Astrocyte (in vitro differentiated cells and primary cell): ENCODE measurements around the gene SPAG6. TPM values are rescaled to one million over a fixed set of nuclear protein-coding genes. Genes with fewer than 3 reads are reported as not detected.

Source experiments
- DNase-seq: peaks from one replicate; pipeline ENCODE4 v3.0.0-alpha.2; 2010; ENCODE audit warnings: low read depth
- FAIRE-seq: peaks from 2 replicates; lab custom pipeline; 2011; peaks lifted over from hg19 to GRCh38; lab: Jason Lieb, UNC
- H2AFZ ChIP-seq: 2 replicates; pipeline ENCODE4 v1.6.0; 2012; ENCODE audit warnings: low read depth, low read length, inconsistent platforms
- H3K27ac ChIP-seq: 2 replicates; pipeline ENCODE4 v1.5.1; 2011; ENCODE audit warnings: low read depth, low read length, inconsistent platforms
- H3K27me3 ChIP-seq: 2 replicates; pipeline ENCODE4 v1.6.0; 2011; ENCODE audit warnings: low read length, inconsistent platforms; ENCODE audit not compliant: insufficient read depth
- H3K36me3 ChIP-seq: 2 replicates; pipeline ENCODE4 v1.5.1; 2011; ENCODE audit warnings: low read length, inconsistent platforms; ENCODE audit not compliant: insufficient read depth
- H3K4me1 ChIP-seq: 2 replicates; pipeline ENCODE4 v1.5.1; 2011; ENCODE audit warnings: low read length, inconsistent platforms; ENCODE audit not compliant: insufficient read depth
- H3K4me2 ChIP-seq: 2 replicates; pipeline ENCODE4 v1.6.0; 2012; ENCODE audit warnings: low read length, inconsistent platforms
- H3K4me3 ChIP-seq: 2 replicates; pipeline ENCODE4 v1.5.1; 2011; ENCODE audit warnings: low read depth, mild to moderate bottlenecking, low read length, inconsistent platforms; ENCODE audit not compliant: insufficient read depth
- H3K79me2 ChIP-seq: 2 replicates; pipeline ENCODE4 v1.6.0; 2012; ENCODE audit warnings: mild to moderate bottlenecking, low read length, inconsistent platforms; ENCODE audit not compliant: insufficient read depth
- H3K9ac ChIP-seq: 2 replicates; pipeline ENCODE4 v1.6.0; 2012; ENCODE audit warnings: mild to moderate bottlenecking, low read length, inconsistent platforms
- H3K9me3 ChIP-seq: 2 replicates; pipeline ENCODE4 v1.5.1; 2012; ENCODE audit warnings: low read depth, mild to moderate bottlenecking, low read length, inconsistent platforms; ENCODE audit not compliant: insufficient read depth
- H4K20me1 ChIP-seq: 2 replicates; pipeline ENCODE4 v1.6.0; 2012; ENCODE audit warnings: low read length, inconsistent platforms; ENCODE audit not compliant: insufficient read depth
- H3K27ac Mint-ChIP-seq: one replicate; pipeline ENCODE4 v1.8.0; 2021; ENCODE audit warnings: mild to moderate bottlenecking, mixed read lengths; ENCODE audit not compliant: unreplicated experiment
- H3K27me3 Mint-ChIP-seq: one replicate; pipeline ENCODE4 v1.8.0; 2021; ENCODE audit warnings: low read depth, mixed read lengths; ENCODE audit not compliant: unreplicated experiment
- H3K36me3 Mint-ChIP-seq: one replicate; pipeline ENCODE4 v1.8.0; 2021; ENCODE audit warnings: low read depth, mixed read lengths; ENCODE audit not compliant: unreplicated experiment
- H3K4me1 Mint-ChIP-seq: one replicate; pipeline ENCODE4 v1.8.0; 2021; ENCODE audit warnings: low read depth, mixed read lengths; ENCODE audit not compliant: unreplicated experiment
- H3K4me3 Mint-ChIP-seq: one replicate; pipeline ENCODE4 v1.8.0; 2021; ENCODE audit warnings: mild to moderate bottlenecking, moderate library complexity, mixed read lengths; ENCODE audit not compliant: unreplicated experiment
- H3K9me3 Mint-ChIP-seq: one replicate; pipeline ENCODE4 v1.8.0; 2021; ENCODE audit warnings: mild to moderate bottlenecking, mixed read lengths; ENCODE audit not compliant: unreplicated experiment
- EZH2 ChIP-seq: IDR thresholded peaks from 2 replicates; pipeline ENCODE4 v1.6.1; 2012; ENCODE audit warnings: mild to moderate bottlenecking, low read length, inconsistent platforms; ENCODE audit not compliant: insufficient read depth
- total RNA-seq: library from RNA; stranded (reverse); gene quantifications from 2 replicates; pipeline ENCODE4 v1.2.1, GENCODE V29; 2021
- TF ChIP-seq, protein P1 (sequence below): IDR thresholded peaks from 2 replicates; pipeline ENCODE4 v1.5.1; 2011; ENCODE audit warnings: low read depth, mild to moderate bottlenecking, inconsistent platforms, low read length, moderate library complexity; ENCODE audit not compliant: insufficient read depth

Gene SPAG6
- total RNA-seq, 1 donor from 2014 or later, result not detected

DNA sequence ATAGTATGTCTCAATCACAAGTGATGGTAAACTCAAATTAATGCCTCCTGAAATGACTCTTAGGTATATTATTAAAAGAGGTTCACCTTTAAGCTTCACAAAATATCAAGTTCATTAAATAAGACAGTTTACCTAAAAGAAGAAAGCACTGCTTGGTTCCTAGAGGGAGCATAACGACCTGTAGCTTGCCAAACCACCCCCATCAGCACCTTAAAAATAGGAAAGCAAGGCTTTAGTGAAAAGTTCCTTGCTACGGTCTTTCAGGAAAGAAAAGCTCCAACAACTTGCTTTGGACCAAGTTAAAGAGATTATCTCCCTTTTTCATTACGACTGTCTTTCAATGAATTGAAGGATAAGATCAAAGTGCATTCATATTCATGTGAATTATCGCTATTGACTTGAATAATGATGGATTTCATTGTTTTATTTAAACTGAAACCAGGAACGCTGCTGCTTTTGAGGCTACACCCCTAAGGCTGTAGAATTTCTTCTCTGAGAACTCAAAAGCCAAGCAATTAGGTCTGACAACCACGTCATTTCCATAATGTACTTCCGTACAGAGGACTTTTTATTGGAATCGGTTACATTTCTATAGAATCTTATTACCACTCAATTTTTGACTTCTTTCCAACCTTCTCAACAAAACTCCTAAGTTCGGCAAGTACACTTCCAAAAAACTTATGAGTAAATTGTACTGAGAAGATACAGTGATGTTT lies 7.0 kb upstream of the SPAG6 start:
- H3K36me3 ChIP-seq, result no peaks in the 10 kb centered on the region
- no peak overlapping the region for H3K9ac ChIP-seq
- no peak overlapping the region for H3K4me3 ChIP-seq
- peak; percentile 53 for TF ChIP-seq EZH2
- TF ChIP-seq, protein P1, sequence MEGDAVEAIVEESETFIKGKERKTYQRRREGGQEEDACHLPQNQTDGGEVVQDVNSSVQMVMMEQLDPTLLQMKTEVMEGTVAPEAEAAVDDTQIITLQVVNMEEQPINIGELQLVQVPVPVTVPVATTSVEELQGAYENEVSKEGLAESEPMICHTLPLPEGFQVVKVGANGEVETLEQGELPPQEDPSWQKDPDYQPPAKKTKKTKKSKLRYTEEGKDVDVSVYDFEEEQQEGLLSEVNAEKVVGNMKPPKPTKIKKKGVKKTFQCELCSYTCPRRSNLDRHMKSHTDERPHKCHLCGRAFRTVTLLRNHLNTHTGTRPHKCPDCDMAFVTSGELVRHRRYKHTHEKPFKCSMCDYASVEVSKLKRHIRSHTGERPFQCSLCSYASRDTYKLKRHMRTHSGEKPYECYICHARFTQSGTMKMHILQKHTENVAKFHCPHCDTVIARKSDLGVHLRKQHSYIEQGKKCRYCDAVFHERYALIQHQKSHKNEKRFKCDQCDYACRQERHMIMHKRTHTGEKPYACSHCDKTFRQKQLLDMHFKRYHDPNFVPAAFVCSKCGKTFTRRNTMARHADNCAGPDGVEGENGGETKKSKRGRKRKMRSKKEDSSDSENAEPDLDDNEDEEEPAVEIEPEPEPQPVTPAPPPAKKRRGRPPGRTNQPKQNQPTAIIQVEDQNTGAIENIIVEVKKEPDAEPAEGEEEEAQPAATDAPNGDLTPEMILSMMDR, result no peak
- peaks cover 68% of the 10 kb centered on the region for H3K27me3 Mint-ChIP-seq
- no peaks in the 10 kb centered on the region for H3K79me2 ChIP-seq
- H3K4me2 ChIP-seq, result no peak overlapping the region
- peaks cover 3% of the 10 kb centered on the region for H3K36me3 Mint-ChIP-seq
- FAIRE-seq (no peak), DNase-seq (no peak)
- H3K4me3 Mint-ChIP-seq, result no peak overlapping the region
- H2AFZ ChIP-seq, result no peak overlapping the region
- H4K20me1 ChIP-seq, result no peaks in the 10 kb centered on the region
- no peak overlapping the region for H3K27ac Mint-ChIP-seq
- no peak overlapping the region for H3K27ac ChIP-seq
- peaks cover 29% of the 10 kb centered on the region for H3K4me1 ChIP-seq
- H3K27me3 ChIP-seq, result peaks cover 83% of the 10 kb centered on the region
- H3K9me3 ChIP-seq, result peaks cover 4% of the 10 kb centered on the region
- peaks cover 10% of the 10 kb centered on the region for H3K9me3 Mint-ChIP-seq
- H3K4me1 Mint-ChIP-seq, result peaks cover 6% of the 10 kb centered on the region

DNA sequence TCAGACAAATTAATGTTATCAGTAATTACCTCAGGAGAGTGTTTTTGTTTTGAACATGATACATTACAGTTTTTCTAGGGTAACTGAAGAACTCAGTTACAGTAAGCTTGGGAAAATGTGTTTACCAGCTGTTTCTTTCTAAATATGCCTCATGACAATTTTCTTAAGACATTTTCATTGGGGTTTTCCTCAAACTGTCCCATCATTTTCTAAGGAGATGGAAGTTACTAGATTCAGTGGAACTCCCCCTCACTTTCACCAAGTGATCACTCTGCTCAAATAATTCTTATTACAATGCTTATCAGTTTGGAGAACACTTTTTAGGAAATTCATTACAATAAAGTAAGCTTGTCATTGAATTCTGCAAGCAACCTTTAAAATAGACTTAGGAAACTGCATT lies 6.4 kb upstream of the SPAG6 start:
- Mint-ChIP-seq H3K9me3 (peaks cover 4% of the 10 kb centered on the region), H3K36me3 (no peaks in the 10 kb centered on the region), H3K27me3 (peaks cover 68% of the 10 kb centered on the region), H3K4me1 (peaks cover 3% of the 10 kb centered on the region), H3K27ac (no peak overlapping the region), H3K4me3 (no peak overlapping the region)
- TF ChIP-seq, protein P1, result no peak
- TF ChIP-seq EZH2, result no peak
- H3K9ac ChIP-seq, result no peak overlapping the region
- H3K27me3 ChIP-seq, result peaks cover 84% of the 10 kb centered on the region
- H4K20me1 ChIP-seq, result no peaks in the 10 kb centered on the region
- H3K4me2 ChIP-seq, result no peak overlapping the region
- no peak overlapping the region for H3K27ac ChIP-seq
- no peaks in the 10 kb centered on the region for H3K36me3 ChIP-seq
- no peak for FAIRE-seq
- H3K9me3 ChIP-seq, result peaks cover 4% of the 10 kb centered on the region
- peaks cover 29% of the 10 kb centered on the region for H3K4me1 ChIP-seq
- DNase-seq, result no peak
- H2AFZ ChIP-seq, result no peak overlapping the region
- no peak overlapping the region for H3K4me3 ChIP-seq
- no peaks in the 10 kb centered on the region for H3K79me2 ChIP-seq

DNA sequence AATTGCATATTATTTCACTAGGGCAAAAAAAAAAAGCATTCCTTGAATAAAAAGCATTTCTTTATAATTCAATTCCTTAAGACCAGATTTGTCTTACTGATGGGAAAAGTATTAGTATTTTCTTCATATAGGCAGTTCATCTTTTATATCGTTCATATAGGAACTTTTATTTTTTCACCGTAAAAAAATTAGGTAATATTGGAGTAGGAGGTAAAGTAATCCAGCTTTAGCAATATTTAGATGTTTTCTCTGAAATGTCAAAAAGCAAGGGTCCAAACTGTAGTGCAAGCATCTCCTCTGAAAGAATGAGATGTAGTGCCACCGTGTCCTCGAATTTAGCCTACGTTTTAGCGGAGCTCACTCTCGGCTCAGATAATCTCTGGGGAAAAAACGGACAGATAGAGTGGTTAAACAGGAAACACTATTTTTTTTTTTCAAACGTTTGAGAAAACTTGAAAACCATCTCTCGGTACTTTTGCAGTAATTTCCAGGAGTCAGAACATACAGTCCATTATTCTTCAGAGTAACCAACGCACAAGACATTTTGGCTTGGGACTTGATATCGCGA lies 5.5 kb upstream of the SPAG6 start:
- Histone ChIP-seq H3K79me2 (no peaks in the 10 kb centered on the region), H3K36me3 (no peaks in the 10 kb centered on the region), H3K4me3 (peak overlapping the region; percentile 76), H3K9me3 (peaks cover 6% of the 10 kb centered on the region), H4K20me1 (no peaks in the 10 kb centered on the region), H2AFZ (no peak overlapping the region), H3K4me1 (peaks cover 22% of the 10 kb centered on the region), H3K27ac (no peak overlapping the region), H3K9ac (peak overlapping the region; percentile 89), H3K27me3 (peaks cover 84% of the 10 kb centered on the region), H3K4me2 (peak overlapping the region; percentile 90)
- DNase-seq (no peak), FAIRE-seq (no peak)
- H3K27ac Mint-ChIP-seq, result peak overlapping the region; percentile 92
- peaks cover 73% of the 10 kb centered on the region for H3K27me3 Mint-ChIP-seq
- peaks cover 3% of the 10 kb centered on the region for H3K4me1 Mint-ChIP-seq
- H3K36me3 Mint-ChIP-seq, result no peaks in the 10 kb centered on the region
- peaks cover 9% of the 10 kb centered on the region for H3K9me3 Mint-ChIP-seq
- TF ChIP-seq EZH2, result no peak
- TF ChIP-seq, protein P1, result no peak
- peak overlapping the region; percentile 93 for H3K4me3 Mint-ChIP-seq
